ENCODE data around the gene PHAF1.

Gene PHAF1

GRCh38 chr16:67183627-67184452, 74.1 kb downstream of the PHAF1 start, which contains the start of gene MATCAP1:
Gene MATCAP1 (minus strand): TSS chr16:67183963. CDS start chr16:67180610, 3,353 bp downstream.
- DNase-seq = peak; percentile 100

GRCh38 chr16:67184453-67184994, 74.8 kb downstream of the PHAF1 start:
- no peak for DNase-seq

- DNase-seq = peak; percentile 93
Observed at GRCh38 chr16:67184995-67185650, 75.4 kb downstream of the PHAF1 start.

- DNase-seq = no peak
Observed at GRCh38 chr16:67185651-67186134, 76.0 kb downstream of the PHAF1 start.

- no peak for DNase-seq
Observed at GRCh38 chr16:67186550-67186950, 76.8 kb downstream of the PHAF1 start.

- no peak for DNase-seq
Observed at GRCh38 chr16:67187175-67187890, 77.6 kb downstream of the PHAF1 start.

- DNase-seq = no peak
Observed at GRCh38 chr16:67188323-67188722, 78.6 kb downstream of the PHAF1 start.

GRCh38 chr16:67188798-67189197, 79.1 kb downstream of the PHAF1 start:
- no peak for DNase-seq

- DNase-seq = no peak
Observed at GRCh38 chr16:67190041-67190440, 80.3 kb downstream of the PHAF1 start, which contains the start of gene EXOC3L1. Gene EXOC3L1 (minus strand): TSS chr16:67190136. CDS start chr16:67189676, 460 bp downstream.

- DNase-seq = no peak
Observed at GRCh38 chr16:67190448-67191399, 81.0 kb downstream of the PHAF1 start.

- no peak for DNase-seq
Observed at GRCh38 chr16:67191411-67191994, 81.8 kb downstream of the PHAF1 start.

- DNase-seq = peak; percentile 99
Observed at GRCh38 chr16:67191995-67192681, 82.4 kb downstream of the PHAF1 start, which contains the start of gene E2F4. Gene E2F4 (plus strand): TSS chr16:67192155. CDS start chr16:67192228, 73 bp downstream.

GRCh38 chr16:67192781-67193361, 83.1 kb downstream of the PHAF1 start:
- no peak for DNase-seq

- no peak for DNase-seq
Observed at GRCh38 chr16:67193536-67193935, 83.8 kb downstream of the PHAF1 start.

GRCh38 chr16:67194260-67194659, 84.5 kb downstream of the PHAF1 start:
- DNase-seq = no peak

GRCh38 chr16:67195676-67196075, 85.9 kb downstream of the PHAF1 start:
- no peak for DNase-seq

GRCh38 chr16:67196881-67197280, 87.1 kb downstream of the PHAF1 start:
- DNase-seq = no peak

GRCh38 chr16:67197704-67198103, 88.0 kb downstream of the PHAF1 start:
- DNase-seq = no peak

Data from 8988T (cell line).